Activated B cell treated with CpG ODN at 0.5 μM for 24 hours (primary cell): Measurements from ENCODE around the gene PALM. TPM values are rescaled to one million over a fixed set of nuclear protein-coding genes. Genes with fewer than 3 reads are reported as not detected.
"Not testable (repeated sequence)": the region's sequence is repeated elsewhere in the genome, so short reads cannot be mapped to it uniquely, and the experiment has no call there.

Source experiments
- ATAC-seq: fragments of 200-7000 bp; cut with Tn5 transposase; one replicate; pipeline ENCODE4 v1.10.0; 2021; ENCODE audit warnings: low read depth, mild to moderate bottlenecking, moderate library complexity
- CTCF ChIA-PET: fragments of 350-600 bp; sonication (Branson Sonifier 250); formaldehyde crosslinking; loops from one replicate; lab custom pipeline; 2021; ENCODE audit warnings: antibody characterized with exemption; lab: Charles Lee
- POLR2A ChIA-PET: fragments of 350-600 bp; sonication (Branson Sonifier 250); formaldehyde crosslinking; loops from one replicate; lab custom pipeline; 2021; ENCODE audit warnings: antibody characterized with exemption; lab: Charles Lee
- DNase-seq: peaks from one replicate; pipeline ENCODE4 v3.0.0; 2022
- H3K27ac Mint-ChIP-seq: one replicate; pipeline ENCODE4 v1.8.0; 2020; ENCODE audit warnings: mixed read lengths
- H3K27me3 Mint-ChIP-seq: one replicate; pipeline ENCODE4 v1.8.0; 2021; ENCODE audit warnings: mixed read lengths
- H3K36me3 Mint-ChIP-seq: one replicate; pipeline ENCODE4 v1.8.0; 2021; ENCODE audit warnings: low read depth, mixed read lengths
- H3K4me1 Mint-ChIP-seq: one replicate; pipeline ENCODE4 v1.8.0; 2021; ENCODE audit warnings: mixed read lengths
- H3K4me3 Mint-ChIP-seq: one replicate; pipeline ENCODE4 v1.8.0; 2020; ENCODE audit warnings: mild to moderate bottlenecking, mixed read lengths
- H3K9me3 Mint-ChIP-seq: one replicate; pipeline ENCODE4 v1.8.0; 2020; ENCODE audit warnings: mixed read lengths
- intact Hi-C: fragments of 100-400 bp; cut with micrococcal nuclease; formaldehyde crosslinking; loops from one replicate; pipeline ENCODE4 v1.15.1; 2024
- total RNA-seq: library from RNA; stranded (reverse); gene quantifications from 2 replicates; pipeline ENCODE4 v1.2.3, GENCODE V29; 2022
- TF ChIP-seq, protein P1 (sequence below): fragments of 200-600 bp; IDR thresholded peaks from one replicate; pipeline ENCODE4 v1.8.0; 2022; ENCODE audit warnings: antibody characterized with exemption, mild to moderate bottlenecking

The PALM gene
- total RNA-seq, 1 donor from 2014 or later, result not detected

DNA sequence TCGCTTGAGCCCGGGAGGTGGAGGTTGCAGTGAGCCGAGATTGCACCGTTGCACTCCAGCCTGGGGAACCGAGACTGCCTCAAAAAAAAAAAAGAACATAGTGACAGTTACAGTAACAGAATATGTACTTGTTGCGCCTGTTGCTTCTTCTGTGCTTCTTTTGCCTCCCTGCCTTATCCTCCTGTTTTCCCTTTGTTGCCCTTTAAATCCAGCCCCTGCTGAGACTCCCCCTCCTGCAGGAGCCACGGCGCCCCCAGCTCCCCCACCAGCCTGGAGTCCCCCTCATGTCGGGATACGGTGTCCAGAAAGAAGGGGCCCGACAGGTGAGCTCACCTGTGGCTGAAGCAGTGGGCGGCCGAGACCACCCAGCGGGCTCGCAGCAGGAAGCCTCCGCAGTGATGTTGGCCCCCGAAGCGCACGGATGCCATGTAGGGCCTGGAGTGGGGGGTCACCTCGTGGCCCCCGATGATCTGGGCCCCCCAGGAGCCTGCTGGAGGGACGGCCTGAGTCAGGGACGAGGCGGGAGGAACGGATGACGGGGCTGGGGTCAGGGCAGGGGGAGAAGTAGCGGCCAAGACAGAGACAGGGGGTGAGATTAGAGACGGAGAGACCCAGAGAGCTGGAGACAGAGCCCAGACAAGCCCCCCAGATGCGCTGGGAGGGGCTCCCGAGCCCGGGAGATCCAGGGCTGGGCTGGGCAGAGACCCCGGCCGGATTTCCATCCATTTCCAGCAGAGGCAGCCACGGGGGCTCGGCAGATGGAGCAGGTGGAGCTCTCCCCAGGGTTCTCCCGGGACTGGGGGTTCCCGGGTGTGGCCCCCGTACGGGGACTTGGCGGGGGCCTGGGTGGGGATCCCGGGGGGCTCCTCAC is 14.0 kb upstream of the PALM start:
- no peak overlapping the region for H3K27ac Mint-ChIP-seq
- ChIA-PET POLR2A (interaction anchor here (0.6 to 0.7 kb wide), 2 partner anchors 17 to 37 kb away, joined by 7 read pairs; no protein-coding TSS in a partner anchor), CTCF (no interaction called here)
- H3K4me1 Mint-ChIP-seq, result no peaks in the 10 kb centered on the region
- H3K9me3 Mint-ChIP-seq, result no peaks in the 10 kb centered on the region
- TF ChIP-seq, protein P1, sequence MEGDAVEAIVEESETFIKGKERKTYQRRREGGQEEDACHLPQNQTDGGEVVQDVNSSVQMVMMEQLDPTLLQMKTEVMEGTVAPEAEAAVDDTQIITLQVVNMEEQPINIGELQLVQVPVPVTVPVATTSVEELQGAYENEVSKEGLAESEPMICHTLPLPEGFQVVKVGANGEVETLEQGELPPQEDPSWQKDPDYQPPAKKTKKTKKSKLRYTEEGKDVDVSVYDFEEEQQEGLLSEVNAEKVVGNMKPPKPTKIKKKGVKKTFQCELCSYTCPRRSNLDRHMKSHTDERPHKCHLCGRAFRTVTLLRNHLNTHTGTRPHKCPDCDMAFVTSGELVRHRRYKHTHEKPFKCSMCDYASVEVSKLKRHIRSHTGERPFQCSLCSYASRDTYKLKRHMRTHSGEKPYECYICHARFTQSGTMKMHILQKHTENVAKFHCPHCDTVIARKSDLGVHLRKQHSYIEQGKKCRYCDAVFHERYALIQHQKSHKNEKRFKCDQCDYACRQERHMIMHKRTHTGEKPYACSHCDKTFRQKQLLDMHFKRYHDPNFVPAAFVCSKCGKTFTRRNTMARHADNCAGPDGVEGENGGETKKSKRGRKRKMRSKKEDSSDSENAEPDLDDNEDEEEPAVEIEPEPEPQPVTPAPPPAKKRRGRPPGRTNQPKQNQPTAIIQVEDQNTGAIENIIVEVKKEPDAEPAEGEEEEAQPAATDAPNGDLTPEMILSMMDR, result no peak
- no peak for ATAC-seq
- no peaks in the 10 kb centered on the region for H3K36me3 Mint-ChIP-seq
- peaks cover 12% of the 10 kb centered on the region for H3K27me3 Mint-ChIP-seq
- DNase-seq, result no peak
- H3K4me3 Mint-ChIP-seq, result no peak overlapping the region
- intact Hi-C loops, result no loop called here

DNA sequence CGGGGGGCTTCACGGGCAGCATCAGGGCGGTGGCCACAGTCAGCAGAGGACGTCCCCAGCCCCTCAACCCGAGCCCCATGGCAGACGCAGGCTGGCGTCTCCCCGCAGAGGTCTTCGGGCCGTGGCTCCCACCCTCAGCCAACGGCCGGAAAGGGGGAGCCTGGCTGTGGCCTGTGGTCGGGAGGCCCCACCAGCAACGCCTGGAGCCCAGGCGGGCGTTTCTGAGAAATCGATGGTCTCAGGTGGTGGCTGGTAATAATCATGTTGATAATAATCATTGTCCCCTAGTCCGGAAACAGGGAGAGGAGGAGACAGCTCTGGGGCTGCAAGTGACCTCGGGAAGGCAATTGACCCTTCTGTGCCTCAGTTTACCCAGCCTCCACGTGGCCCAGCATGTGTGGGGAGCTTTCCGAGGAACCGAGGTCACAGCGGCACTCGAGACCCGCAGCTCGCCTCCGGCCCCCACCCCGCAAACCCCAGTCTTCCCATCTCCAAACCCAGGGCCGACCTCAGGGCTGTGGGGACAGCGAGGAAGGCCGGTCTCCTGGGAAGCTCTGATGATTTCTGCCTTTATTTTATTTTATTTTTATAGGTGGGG is 13.3 kb upstream of the PALM start, which contains the start of gene PRSS57:
PRSS57 (minus strand) TSS at position 101 of the 598 bp plus-strand sequence; CDS start at position 79, 22 bp downstream.
- TF ChIP-seq, protein P1, result no peak
- H3K36me3 Mint-ChIP-seq, result no peaks in the 10 kb centered on the region
- POLR2A ChIA-PET, result interaction anchor here (0.6 kb wide), 1 partner anchor 17 kb away, joined by 7 read pairs; no protein-coding TSS in a partner anchor
- ATAC-seq (no peak), DNase-seq (no peak)
- CTCF ChIA-PET, result no interaction called here
- peaks cover 12% of the 10 kb centered on the region for H3K27me3 Mint-ChIP-seq
- H3K27ac Mint-ChIP-seq, result no peak within 1 kb of the TSS
- H3K4me1 Mint-ChIP-seq, result no peaks in the 10 kb centered on the region
- no peaks in the 10 kb centered on the region for H3K9me3 Mint-ChIP-seq
- no peak within 1 kb of the TSS for H3K4me3 Mint-ChIP-seq
- intact Hi-C loops, result no loop called here

DNA sequence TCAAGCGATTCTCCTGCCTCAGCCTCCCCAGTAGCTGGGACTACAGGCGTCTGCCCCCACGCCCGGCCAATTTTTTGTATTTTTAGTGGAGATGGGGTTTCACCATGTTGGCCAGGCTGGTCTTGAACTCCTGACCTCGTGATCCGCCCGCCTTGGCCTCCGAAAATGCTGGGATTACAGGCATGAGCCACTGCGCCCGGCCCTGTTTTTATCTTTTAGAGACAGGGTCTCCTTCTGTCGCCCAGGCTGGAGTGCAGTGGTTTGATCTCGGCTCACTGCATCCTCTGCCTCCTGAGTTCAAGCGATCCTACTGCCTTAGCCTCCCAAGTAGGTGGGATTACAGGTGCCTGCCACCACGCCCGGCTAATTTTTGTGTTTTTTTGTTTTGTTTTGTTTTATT is 10.2 kb upstream of the PALM start:
- DNase-seq, POLR2A ChIA-PET, H3K4me1 Mint-ChIP-seq, H3K9me3 Mint-ChIP-seq, H3K36me3 Mint-ChIP-seq, H3K4me3 Mint-ChIP-seq, H3K27ac Mint-ChIP-seq, intact Hi-C loops, ATAC-seq, CTCF ChIA-PET: not testable (repeated sequence)
- H3K27me3 Mint-ChIP-seq, result peaks cover 24% of the 10 kb centered on the region

DNA sequence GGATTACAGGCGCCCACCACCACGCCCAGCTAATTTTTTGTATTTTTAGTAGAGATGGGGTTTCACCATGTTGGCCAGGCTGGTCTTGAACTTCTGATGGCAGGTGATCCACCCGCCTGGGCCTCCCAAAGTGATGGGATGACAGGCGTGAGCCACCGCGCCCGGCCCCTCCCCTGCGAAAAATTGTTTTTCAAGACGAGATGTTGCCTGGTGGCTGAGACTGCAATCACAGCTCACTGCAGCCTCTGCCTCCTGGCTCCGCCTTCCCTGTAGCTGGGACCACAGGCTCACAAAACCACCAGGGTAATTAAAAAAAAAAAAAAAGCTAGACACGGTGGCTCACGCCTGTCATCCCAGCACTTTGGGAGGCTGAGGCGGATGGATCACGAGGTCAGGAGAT is 8.8 kb upstream of the PALM start:
- DNase-seq, ATAC-seq, H3K36me3 Mint-ChIP-seq, H3K4me1 Mint-ChIP-seq, H3K27ac Mint-ChIP-seq, H3K9me3 Mint-ChIP-seq, H3K4me3 Mint-ChIP-seq, POLR2A ChIA-PET: not testable (repeated sequence)
- peaks cover 26% of the 10 kb centered on the region for H3K27me3 Mint-ChIP-seq
- CTCF ChIA-PET, result interaction anchor here (0.6 kb wide), 1 partner anchor 210 kb away, joined by 3 read pairs; no protein-coding TSS in a partner anchor
- intact Hi-C loops, result loop anchor here (1.0 kb wide), 1 partner anchor 10 kb away; no protein-coding TSS in a partner anchor

DNA sequence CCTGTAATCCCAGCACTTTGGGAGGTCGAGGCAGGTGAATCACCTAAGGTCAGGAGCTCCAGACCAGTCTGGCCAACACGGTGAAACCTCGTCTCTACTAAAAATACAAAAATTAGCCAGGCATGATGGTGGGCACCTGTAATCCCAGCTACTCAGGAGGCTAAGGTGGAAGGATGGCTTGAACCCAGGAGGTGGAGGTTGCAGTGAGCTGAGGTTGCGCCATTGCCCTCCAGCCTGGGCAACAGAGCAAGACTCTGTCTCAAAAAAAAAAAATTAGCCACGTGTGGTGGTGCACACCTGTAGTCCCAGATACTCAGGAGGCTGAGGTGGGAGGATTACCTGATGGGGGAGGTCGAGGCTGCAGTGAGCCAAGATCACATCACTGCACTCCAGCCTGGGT is 5.9 kb upstream of the PALM start:
- H3K36me3 Mint-ChIP-seq, intact Hi-C loops, CTCF ChIA-PET, H3K4me1 Mint-ChIP-seq, H3K27ac Mint-ChIP-seq, ATAC-seq, DNase-seq, H3K9me3 Mint-ChIP-seq, H3K4me3 Mint-ChIP-seq: not testable (repeated sequence)
- peaks cover 37% of the 10 kb centered on the region for H3K27me3 Mint-ChIP-seq
- POLR2A ChIA-PET, result interaction anchor here (0.7 kb wide), 1 partner anchor 317 kb away, joined by 4 read pairs; no protein-coding TSS in a partner anchor

DNA sequence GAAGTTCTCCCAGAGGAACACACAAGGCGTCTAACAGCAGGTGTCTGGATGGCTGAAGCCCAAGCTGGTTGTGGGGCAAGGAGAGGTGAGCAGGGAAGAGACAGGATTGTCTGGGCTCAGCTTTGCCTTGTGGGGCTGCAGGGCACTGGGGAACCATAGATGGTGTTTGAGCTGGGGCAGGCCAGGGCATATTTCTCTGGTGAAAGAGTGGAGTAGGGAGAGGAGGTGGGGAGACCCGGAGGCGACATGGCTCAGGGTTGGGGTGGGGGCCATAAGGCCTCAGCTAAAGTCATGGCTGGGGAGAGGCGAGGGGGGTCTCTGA is 5.4 kb upstream of the PALM start:
- CTCF ChIA-PET, result no interaction called here
- no peak overlapping the region for H3K27ac Mint-ChIP-seq
- no peak for ATAC-seq
- TF ChIP-seq, protein P1, result no peak
- peaks cover 7% of the 10 kb centered on the region for H3K9me3 Mint-ChIP-seq
- no peak overlapping the region for H3K4me3 Mint-ChIP-seq
- POLR2A ChIA-PET, result interaction anchor here (0.5 to 0.7 kb wide), 2 partner anchors 35 to 317 kb away, joined by 4 read pairs; no protein-coding TSS in a partner anchor
- no peak for DNase-seq
- H3K27me3 Mint-ChIP-seq, result peaks cover 38% of the 10 kb centered on the region
- intact Hi-C loops, result no loop called here
- H3K36me3 Mint-ChIP-seq, result no peaks in the 10 kb centered on the region
- H3K4me1 Mint-ChIP-seq, result peaks cover 9% of the 10 kb centered on the region
